ENCODE data around the gene CABP7.
A peak's percentile ranks its signal among the peaks of the same experiment; 100 is the strongest.

The CABP7 gene

DNA sequence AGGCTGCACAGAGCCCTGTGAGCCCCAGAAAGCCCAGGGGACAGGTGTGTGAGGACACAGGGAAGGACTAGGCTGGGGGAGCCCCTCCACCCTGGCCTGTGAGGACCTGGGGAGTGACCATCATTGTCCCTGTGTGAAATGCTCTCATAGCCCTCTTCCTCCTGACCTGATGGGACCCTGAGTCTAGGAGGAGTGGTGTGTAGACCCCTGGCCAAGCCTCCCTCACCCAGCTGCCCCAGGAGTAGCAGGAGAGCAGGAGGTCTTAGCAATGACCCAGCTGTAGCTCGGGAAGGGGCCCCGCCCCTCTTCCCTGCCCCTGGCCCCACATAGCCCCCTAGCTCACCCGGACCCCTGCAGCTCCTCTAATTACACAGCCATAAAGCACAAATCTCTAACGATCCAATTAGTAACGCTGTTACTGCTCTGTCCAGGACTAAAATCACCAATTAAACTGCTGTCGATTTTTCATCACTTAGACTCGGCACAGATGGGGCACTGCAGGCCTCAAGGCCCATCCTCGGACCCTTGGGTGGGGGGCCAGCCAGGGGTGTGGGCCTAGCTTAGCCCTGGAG lies 6.6 kb upstream of the CABP7 start:
- H3K4me2 ChIP-seq (ENCODE audit: low read length, poor library complexity, severe bottlenecking) = no peak overlapping the region
- no peak overlapping the region for H3K14ac ChIP-seq (ENCODE audit: low read length in 2 of 2)
- H3K4me1 ChIP-seq (ENCODE audit: control insufficient read depth, insufficient read depth, low read depth, low read length) = no peaks in the 10 kb centered on the region
- no peak for DNase-seq
- no peak overlapping the region for H4K91ac ChIP-seq (ENCODE audit: low read length)
- peaks cover 66 to 96% of the 10 kb centered on the region in 2 experiments for H3K27me3 ChIP-seq (ENCODE audit: control insufficient read depth in 1 of 2, insufficient read depth in 1 of 2, low read length in 2 of 2)
- no peak overlapping the region for H3K18ac ChIP-seq (ENCODE audit: low read depth in 1 of 2, low read length in 2 of 2)
- H2BK12ac ChIP-seq (ENCODE audit: low read length in 2 of 2) = no peak overlapping the region
- H2AK5ac ChIP-seq (ENCODE audit: low read length, severe bottlenecking) = no peak overlapping the region
- no peak overlapping the region for H2BK5ac ChIP-seq (ENCODE audit: low read depth, low read length, poor library complexity, severe bottlenecking)
- no peak overlapping the region for H3K4me3 ChIP-seq (ENCODE audit: insufficient read depth in 1 of 2, low read depth in 1 of 2, low read length in 2 of 2)
- no peak overlapping the region for H2BK120ac ChIP-seq (ENCODE audit: low read depth, low read length)
- H3K9me3 ChIP-seq (ENCODE audit: control insufficient read depth, low read length) = no peaks in the 10 kb centered on the region
- H2BK15ac ChIP-seq (ENCODE audit: low read depth, poor library complexity, severe bottlenecking) = no peak overlapping the region
- H3K36me3 ChIP-seq (ENCODE audit: control insufficient read depth in 1 of 2, insufficient read depth in 2 of 2, low read depth in 1 of 2, low read length in 2 of 2) = no peaks in the 10 kb centered on the region
- H3K4ac ChIP-seq (ENCODE audit: low read depth in 1 of 2, low read length in 2 of 2) = no peak overlapping the region
- no peak overlapping the region for H2AFZ ChIP-seq (ENCODE audit: low read depth, low read length)
- no peak overlapping the region for H4K8ac ChIP-seq (ENCODE audit: low read length)
- no peak overlapping the region for H3K23ac ChIP-seq (ENCODE audit: low read length in 2 of 2)
- no peak overlapping the region for H3K27ac ChIP-seq (ENCODE audit: low read length, poor library complexity, severe bottlenecking)
- 71% methylated on average over 8 of the region's 8 CpGs for WGBS
- H3K9ac ChIP-seq (ENCODE audit: low read length) = no peak overlapping the region
- H3K79me1 ChIP-seq (replicated peaks; ENCODE audit: low read length, poor library complexity, severe bottlenecking) = no peaks in the 10 kb centered on the region

- Histone ChIP-seq H3K4me2 (ENCODE audit: low read length, poor library complexity, severe bottlenecking) (no peak overlapping the region), H3K36me3 (ENCODE audit: control insufficient read depth in 1 of 2, insufficient read depth in 2 of 2, low read depth in 1 of 2, low read length in 2 of 2) (no peaks in the 10 kb centered on the region), H3K4me1 (ENCODE audit: control insufficient read depth, insufficient read depth, low read depth, low read length) (peaks cover 5% of the 10 kb centered on the region), H2BK120ac (ENCODE audit: low read depth, low read length) (no peak overlapping the region), H3K9ac (ENCODE audit: low read length) (no peak overlapping the region), H2BK15ac (ENCODE audit: low read depth, poor library complexity, severe bottlenecking) (no peak overlapping the region), H3K14ac (ENCODE audit: low read length in 2 of 2) (no peak overlapping the region), H3K27ac (ENCODE audit: low read length, poor library complexity, severe bottlenecking) (no peak overlapping the region), H4K91ac (ENCODE audit: low read length) (no peak overlapping the region), H2BK12ac (ENCODE audit: low read length in 2 of 2) (no peak overlapping the region), H2AFZ (ENCODE audit: low read depth, low read length) (no peak overlapping the region), H3K9me3 (ENCODE audit: control insufficient read depth, low read length) (no peaks in the 10 kb centered on the region), H3K4ac (ENCODE audit: low read depth in 1 of 2, low read length in 2 of 2) (no peak overlapping the region), H3K79me1 (replicated peaks; ENCODE audit: low read length, poor library complexity, severe bottlenecking) (no peaks in the 10 kb centered on the region), H3K27me3 (ENCODE audit: control insufficient read depth in 1 of 2, insufficient read depth in 1 of 2, low read length in 2 of 2) (peaks cover 72 to 91% of the 10 kb centered on the region in 2 experiments), H3K23ac (ENCODE audit: low read length in 2 of 2) (no peak overlapping the region), H3K4me3 (ENCODE audit: insufficient read depth in 1 of 2, low read depth in 1 of 2, low read length in 2 of 2) (no peak overlapping the region), H4K8ac (ENCODE audit: low read length) (no peak overlapping the region), H2BK5ac (ENCODE audit: low read depth, low read length, poor library complexity, severe bottlenecking) (no peak overlapping the region), H2AK5ac (ENCODE audit: low read length, severe bottlenecking) (no peak overlapping the region), H3K18ac (ENCODE audit: low read depth in 1 of 2, low read length in 2 of 2) (no peak overlapping the region)
- DNase-seq = no peak
- WGBS = 69% methylated on average over 13 of the region's 13 CpGs
These were observed 4.6 kb upstream of the CABP7 start for GRCh38 chr22:29715240-29715639.

- H3K18ac ChIP-seq (ENCODE audit: low read depth in 1 of 2, low read length in 2 of 2) = no peak overlapping the region
These were observed 4.1 kb upstream of the CABP7 start for GRCh38 chr22:29715705-29716104.

DNA sequence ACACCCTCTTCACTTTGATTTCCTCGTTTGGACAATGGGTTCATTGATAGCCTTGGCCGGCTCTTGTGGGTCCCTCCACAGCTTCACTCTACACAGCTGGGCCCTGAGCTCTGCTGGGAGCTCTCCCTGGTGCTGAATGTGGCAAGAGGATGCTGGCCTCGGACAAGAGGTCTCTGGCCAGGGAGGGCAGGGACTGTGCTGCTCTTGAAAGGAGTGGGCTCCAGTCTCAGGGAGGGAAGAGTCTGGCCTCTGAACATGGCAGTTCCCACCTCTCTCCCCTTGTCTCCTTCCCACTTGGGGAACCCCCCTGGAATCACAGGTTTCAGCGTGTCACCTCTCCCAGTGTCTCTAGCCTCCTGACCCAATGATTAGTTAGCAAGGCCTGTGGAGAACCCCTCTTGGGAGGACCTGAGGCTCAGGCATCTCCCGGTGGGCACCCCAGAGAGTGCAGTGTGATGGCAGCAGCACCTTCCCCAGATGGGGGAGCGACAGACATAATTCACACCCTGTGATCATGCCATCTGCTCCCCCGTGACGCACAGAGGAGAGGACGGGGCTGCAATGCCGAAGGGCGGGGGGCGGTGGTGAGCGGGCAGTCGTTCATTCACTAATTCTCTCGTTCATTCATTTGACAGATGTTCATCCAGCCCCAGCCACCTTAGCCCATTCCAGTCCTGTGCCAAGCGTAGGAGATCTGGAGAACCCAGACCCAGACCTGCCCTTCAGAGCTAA lies 2.8 kb upstream of the CABP7 start:
- Histone ChIP-seq H2AFZ (ENCODE audit: low read depth, low read length) (no peak overlapping the region), H4K8ac (ENCODE audit: low read length) (no peak overlapping the region), H2BK5ac (ENCODE audit: low read depth, low read length, poor library complexity, severe bottlenecking) (no peak overlapping the region), H2BK12ac (ENCODE audit: low read length in 2 of 2) (no peak overlapping the region), H3K4me2 (ENCODE audit: low read length, poor library complexity, severe bottlenecking) (no peak overlapping the region), H3K4me1 (ENCODE audit: control insufficient read depth, insufficient read depth, low read depth, low read length) (peaks cover 13% of the 10 kb centered on the region), H3K18ac (ENCODE audit: low read depth in 1 of 2, low read length in 2 of 2) (no peak overlapping the region), H3K79me1 (replicated peaks; ENCODE audit: low read length, poor library complexity, severe bottlenecking) (no peaks in the 10 kb centered on the region), H2AK5ac (ENCODE audit: low read length, severe bottlenecking) (no peak overlapping the region), H4K91ac (ENCODE audit: low read length) (no peak overlapping the region), H3K9ac (ENCODE audit: low read length) (no peak overlapping the region), H3K36me3 (ENCODE audit: control insufficient read depth in 1 of 2, insufficient read depth in 2 of 2, low read depth in 1 of 2, low read length in 2 of 2) (no peaks in the 10 kb centered on the region), H2BK120ac (ENCODE audit: low read depth, low read length) (no peak overlapping the region), H3K27ac (ENCODE audit: low read length, poor library complexity, severe bottlenecking) (no peak overlapping the region), H2BK15ac (ENCODE audit: low read depth, poor library complexity, severe bottlenecking) (no peak overlapping the region), H3K9me3 (ENCODE audit: control insufficient read depth, low read length) (no peaks in the 10 kb centered on the region), H3K4ac (ENCODE audit: low read depth in 1 of 2, low read length in 2 of 2) (no peak overlapping the region), H3K4me3 (ENCODE audit: insufficient read depth in 1 of 2, low read depth in 1 of 2, low read length in 2 of 2) (no peak overlapping the region), H3K23ac (ENCODE audit: low read length in 2 of 2) (no peak overlapping the region), H3K14ac (ENCODE audit: low read length in 2 of 2) (no peak overlapping the region), H3K27me3 (ENCODE audit: control insufficient read depth in 1 of 2, insufficient read depth in 1 of 2, low read length in 2 of 2) (peaks cover 65 to 91% of the 10 kb centered on the region in 2 experiments)
- DNase-seq = peak; percentile 81
- WGBS = 77% methylated on average over 15 of the region's 16 CpGs

More at GRCh38 chr22:29715705-29716104, 4.1 kb upstream of the CABP7 start:
- Histone ChIP-seq H3K23ac (ENCODE audit: low read length in 2 of 2) (no peak overlapping the region), H2BK5ac (ENCODE audit: low read depth, low read length, poor library complexity, severe bottlenecking) (no peak overlapping the region), H2AFZ (ENCODE audit: low read depth, low read length) (no peak overlapping the region), H3K4ac (ENCODE audit: low read depth in 1 of 2, low read length in 2 of 2) (no peak overlapping the region), H3K79me1 (replicated peaks; ENCODE audit: low read length, poor library complexity, severe bottlenecking) (no peaks in the 10 kb centered on the region), H2BK15ac (ENCODE audit: low read depth, poor library complexity, severe bottlenecking) (no peak overlapping the region), H2BK12ac (ENCODE audit: low read length in 2 of 2) (no peak overlapping the region), H4K8ac (ENCODE audit: low read length) (no peak overlapping the region), H3K9ac (ENCODE audit: low read length) (no peak overlapping the region), H3K27ac (ENCODE audit: low read length, poor library complexity, severe bottlenecking) (no peak overlapping the region), H4K91ac (ENCODE audit: low read length) (no peak overlapping the region), H3K4me3 (ENCODE audit: insufficient read depth in 1 of 2, low read depth in 1 of 2, low read length in 2 of 2) (no peak overlapping the region), H3K14ac (ENCODE audit: low read length in 2 of 2) (no peak overlapping the region), H2BK120ac (ENCODE audit: low read depth, low read length) (no peak overlapping the region), H3K4me1 (ENCODE audit: control insufficient read depth, insufficient read depth, low read depth, low read length) (peaks cover 10% of the 10 kb centered on the region), H2AK5ac (ENCODE audit: low read length, severe bottlenecking) (no peak overlapping the region), H3K36me3 (ENCODE audit: control insufficient read depth in 1 of 2, insufficient read depth in 2 of 2, low read depth in 1 of 2, low read length in 2 of 2) (no peaks in the 10 kb centered on the region), H3K4me2 (ENCODE audit: low read length, poor library complexity, severe bottlenecking) (no peak overlapping the region), H3K9me3 (ENCODE audit: control insufficient read depth, low read length) (no peaks in the 10 kb centered on the region), H3K27me3 (ENCODE audit: control insufficient read depth in 1 of 2, insufficient read depth in 1 of 2, low read length in 2 of 2) (peaks cover 67 to 88% of the 10 kb centered on the region in 2 experiments)
- 79% methylated on average over 5 of the region's 5 CpGs for WGBS
- no peak for DNase-seq

Measured in mesenchymal stem cell (in vitro differentiated cells and primary cell).